ENCODE results near the gene PLCH1. TPM values are rescaled to one million over a fixed set of nuclear protein-coding genes. Genes with fewer than 3 reads are reported as not detected.

The PLCH1 gene
- total RNA-seq, 1 experiment from 2014 or later, result 8.9 TPM

- TF ChIP-seq NFATC4 (CRISPR knock-in tag; IDR thresholded peaks at IDR 0.05) (no peak), ZNF416 (CRISPR knock-in tag; IDR thresholded peaks at IDR 0.05) (no peak), JAZF1 (CRISPR knock-in tag; IDR thresholded peaks at IDR 0.05) (no peak), USF2 (CRISPR knock-in tag; IDR thresholded peaks at IDR 0.05) (no peak), FOXP1 (CRISPR knock-in tag; IDR thresholded peaks at IDR 0.05; ENCODE audit: borderline replicate concordance) (no peak), GABPB1 (CRISPR knock-in tag; IDR thresholded peaks at IDR 0.05) (no peak), MXD4 (CRISPR knock-in tag; IDR thresholded peaks at IDR 0.05; ENCODE audit: borderline replicate concordance) (no peak)
- TF ChIP-seq, protein P1, sequence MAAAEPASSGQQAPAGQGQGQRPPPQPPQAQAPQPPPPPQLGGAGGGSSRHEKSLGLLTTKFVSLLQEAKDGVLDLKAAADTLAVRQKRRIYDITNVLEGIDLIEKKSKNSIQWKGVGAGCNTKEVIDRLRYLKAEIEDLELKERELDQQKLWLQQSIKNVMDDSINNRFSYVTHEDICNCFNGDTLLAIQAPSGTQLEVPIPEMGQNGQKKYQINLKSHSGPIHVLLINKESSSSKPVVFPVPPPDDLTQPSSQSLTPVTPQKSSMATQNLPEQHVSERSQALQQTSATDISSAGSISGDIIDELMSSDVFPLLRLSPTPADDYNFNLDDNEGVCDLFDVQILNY (CRISPR knock-in tag; IDR thresholded peaks at IDR 0.05), result no peak
These were observed 163.3 kb downstream of the PLCH1 start (continued) for GRCh38 chr3:155581579-155581978.

DNA sequence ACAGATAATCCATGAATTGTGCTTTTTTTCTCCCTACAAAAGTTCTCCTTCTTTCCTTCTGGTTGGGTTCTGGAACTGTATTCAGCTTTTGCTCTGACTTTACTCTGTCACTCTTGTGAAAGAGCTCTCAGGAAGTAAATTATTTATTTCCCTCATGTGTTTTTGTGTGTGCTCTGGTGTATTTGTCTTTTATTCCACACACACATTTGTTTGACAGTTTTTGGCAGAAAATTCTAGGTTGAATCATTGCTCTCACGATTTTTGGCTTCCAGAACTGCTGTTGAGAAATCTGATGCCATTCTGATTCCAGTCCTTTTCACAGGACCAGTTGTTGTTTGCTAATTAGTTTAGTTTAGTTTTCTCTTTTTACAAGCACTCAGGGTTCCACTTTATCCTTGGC lies 172.8 kb downstream of the PLCH1 start:
- no peak overlapping the region for H3K27ac Mint-ChIP-seq

DNA sequence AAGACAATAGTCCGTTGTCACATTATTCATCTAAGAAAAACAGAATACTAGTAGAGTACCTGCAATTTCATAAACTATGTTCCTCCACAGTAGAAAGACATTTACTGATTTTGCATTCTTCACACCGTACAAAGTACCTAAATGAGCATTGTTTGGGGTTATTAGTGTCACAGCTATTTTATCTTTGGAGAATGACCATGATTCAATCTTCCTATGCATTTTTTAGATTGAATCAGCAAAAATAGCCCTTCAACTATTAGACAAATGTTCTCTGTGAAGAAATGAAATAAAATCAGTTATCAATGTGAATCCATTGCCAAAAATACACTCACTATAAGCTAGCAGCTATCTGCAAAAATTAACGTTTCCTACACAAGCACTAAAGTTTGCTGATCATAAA lies 176.6 kb downstream of the PLCH1 start:
- Mint-ChIP-seq H3K4me1 (no peaks in the 10 kb centered on the region), H3K27me3 (ENCODE audit: low read depth) (no peaks in the 10 kb centered on the region), H3K27ac (no peak overlapping the region), H3K4me3 (no peak overlapping the region), H3K36me3 (peaks cover 9% of the 10 kb centered on the region; the same call in 1 of the 2 replicates), H3K9me3 (peaks cover under 1% of the 10 kb centered on the region; the same call in 1 of the 2 replicates)
- ChIA-PET POLR2A (interaction anchor here (1.3 kb wide), 1 partner anchor 11 kb away, joined by 4 read pairs; no protein-coding TSS in a partner anchor), CTCF (interaction anchor here (0.7 to 1.7 kb wide), 2 partner anchors 134 to 216 kb away, joined by 3 to 4 read pairs; no protein-coding TSS in a partner anchor)
- no peak for TF ChIP-seq KAT7 (CRISPR knock-in tag; IDR thresholded peaks at IDR 0.05; ENCODE audit: borderline replicate concordance)
- no peak for TF ChIP-seq FOXP1 (CRISPR knock-in tag; IDR thresholded peaks at IDR 0.05; ENCODE audit: borderline replicate concordance)
- TF ChIP-seq, protein P2, sequence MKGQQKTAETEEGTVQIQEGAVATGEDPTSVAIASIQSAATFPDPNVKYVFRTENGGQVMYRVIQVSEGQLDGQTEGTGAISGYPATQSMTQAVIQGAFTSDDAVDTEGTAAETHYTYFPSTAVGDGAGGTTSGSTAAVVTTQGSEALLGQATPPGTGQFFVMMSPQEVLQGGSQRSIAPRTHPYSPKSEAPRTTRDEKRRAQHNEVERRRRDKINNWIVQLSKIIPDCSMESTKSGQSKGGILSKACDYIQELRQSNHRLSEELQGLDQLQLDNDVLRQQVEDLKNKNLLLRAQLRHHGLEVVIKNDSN (CRISPR knock-in tag; IDR thresholded peaks at IDR 0.05), result no peak
- ATAC-seq, result no peak
- DNase-seq (ENCODE audit: low spot score), result no peak

More for the DNA sequence above, 172.8 kb downstream of the PLCH1 start:
- TF ChIP-seq ATF2 (CRISPR knock-in tag; IDR thresholded peaks at IDR 0.05; ENCODE audit: borderline replicate concordance, low read depth), result no peak
- no peak for TF ChIP-seq CTCF (IDR thresholded peaks at IDR 0.05)
- no peak overlapping the region for H3K4me3 Mint-ChIP-seq
- H3K36me3 Mint-ChIP-seq, result peaks cover 9% of the 10 kb centered on the region; the same call in 1 of the 2 replicates
- ChIA-PET CTCF (no interaction called here), POLR2A (no interaction called here)
- no peak for DNase-seq (ENCODE audit: low spot score)
- no peak for ATAC-seq
- peaks cover 3% of the 10 kb centered on the region; the same call in 1 of the 2 replicates for H3K9me3 Mint-ChIP-seq
- no peaks in the 10 kb centered on the region for H3K4me1 Mint-ChIP-seq
- no peaks in the 10 kb centered on the region for H3K27me3 Mint-ChIP-seq (ENCODE audit: low read depth)

- H3K36me3 Mint-ChIP-seq, result peaks cover 5% of the 10 kb centered on the region; the same call in 1 of the 2 replicates
- ATAC-seq (no peak; the same call in 1 of the 2 replicates), DNase-seq (ENCODE audit: low spot score) (no peak)
- no peak overlapping the region for H3K27ac Mint-ChIP-seq
- CTCF ChIA-PET, result no interaction called here
- POLR2A ChIA-PET, result no interaction called here
- no peaks in the 10 kb centered on the region for H3K9me3 Mint-ChIP-seq
- H3K4me3 Mint-ChIP-seq, result no peak overlapping the region
- TF ChIP-seq PRRX2 (CRISPR knock-in tag; IDR thresholded peaks at IDR 0.05), result no peak
- TF ChIP-seq, protein P3, sequence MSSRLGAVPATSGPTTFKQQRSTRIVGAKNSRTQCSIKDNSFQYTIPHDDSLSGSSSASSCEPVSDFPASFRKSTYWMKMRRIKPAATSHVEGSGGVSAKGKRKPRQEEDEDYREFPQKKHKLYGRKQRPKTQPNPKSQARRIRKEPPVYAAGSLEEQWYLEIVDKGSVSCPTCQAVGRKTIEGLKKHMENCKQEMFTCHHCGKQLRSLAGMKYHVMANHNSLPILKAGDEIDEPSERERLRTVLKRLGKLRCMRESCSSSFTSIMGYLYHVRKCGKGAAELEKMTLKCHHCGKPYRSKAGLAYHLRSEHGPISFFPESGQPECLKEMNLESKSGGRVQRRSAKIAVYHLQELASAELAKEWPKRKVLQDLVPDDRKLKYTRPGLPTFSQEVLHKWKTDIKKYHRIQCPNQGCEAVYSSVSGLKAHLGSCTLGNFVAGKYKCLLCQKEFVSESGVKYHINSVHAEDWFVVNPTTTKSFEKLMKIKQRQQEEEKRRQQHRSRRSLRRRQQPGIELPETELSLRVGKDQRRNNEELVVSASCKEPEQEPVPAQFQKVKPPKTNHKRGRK (CRISPR knock-in tag; IDR thresholded peaks at IDR 0.05; ENCODE audit: borderline replicate concordance), result no peak
- no peaks in the 10 kb centered on the region for H3K4me1 Mint-ChIP-seq
- no peaks in the 10 kb centered on the region for H3K27me3 Mint-ChIP-seq (ENCODE audit: low read depth)
These were observed 184.3 kb downstream of the PLCH1 start for GRCh38 chr3:155560594-155560993.
